ENCODE results near the gene HDLBP. TPM values are rescaled to one million over a fixed set of nuclear protein-coding genes. Genes with fewer than 3 reads are reported as not detected.
A peak's percentile ranks its signal among the peaks of the same experiment; 100 is the strongest.

The HDLBP gene
- total and polyA plus RNA-seq, 2 experiments from 2014 or later, result 613 to 711 TPM

GRCh38 chr2:241219856-241220356 lies 95.6 kb downstream of the HDLBP start:
- H3K4me2 ChIP-seq (ENCODE audit: unreplicated experiment), result peak overlapping the region; percentile 73
- no peaks in the 10 kb centered on the region for H4K20me1 ChIP-seq (ENCODE audit: insufficient read depth)
- H3K4me1 ChIP-seq (ENCODE audit: insufficient read depth), result peaks cover 30% of the 10 kb centered on the region
- peaks cover 32% of the 10 kb centered on the region for H3F3A ChIP-seq (ENCODE audit: insufficient read depth)
- no peak overlapping the region for H2AFZ ChIP-seq
- H3K79me2 ChIP-seq (ENCODE audit: insufficient read depth), result no peaks in the 10 kb centered on the region
- TF ChIP-seq EZH2 (IDR thresholded peaks at IDR 0.05; ENCODE audit: insufficient read depth, poor library complexity, severe bottlenecking), result no peak
- no peak for TF ChIP-seq EZH2phosphoT487 (IDR thresholded peaks at IDR 0.05; ENCODE audit: insufficient read depth, low read depth)
- H3K27ac ChIP-seq, result no peak overlapping the region
- no peak overlapping the region for H3K9ac ChIP-seq
- whole genome bisulfite sequencing, 2 experiments (ENCODE audit: low coverage in 1 of 2, low lambda C conversion rate in 2 of 2, missing lambda C conversion rate in 2 of 2), result 85 to 88% methylated on average over 6 of the region's 6 CpGs
- DNase-seq, result peak; percentile 51
- no peaks in the 10 kb centered on the region for H3K9me3 ChIP-seq (ENCODE audit: low read depth)
- in situ Hi-C loops (cut with MboI), result no loop called here
- H3K4me3 ChIP-seq, result no peak overlapping the region; the same call in 1 of the 2 replicates
- no peaks in the 10 kb centered on the region for H3K9me2 ChIP-seq (ENCODE audit: insufficient read depth)
- H3K36me3 ChIP-seq (ENCODE audit: low read depth), result no peaks in the 10 kb centered on the region
- H3K27me3 ChIP-seq (replicated peaks; ENCODE audit: insufficient read depth), result 0 out of 2 replicates have a peak, but pooled peaks cover under 1% of the 10 kb centered on the region

- no peak overlapping the region for H3K27ac ChIP-seq
- TF ChIP-seq EZH2 (IDR thresholded peaks at IDR 0.05; ENCODE audit: insufficient read depth, poor library complexity, severe bottlenecking), result no peak
- no peak for TF ChIP-seq EZH2phosphoT487 (IDR thresholded peaks at IDR 0.05; ENCODE audit: insufficient read depth, low read depth)
- peaks cover 28% of the 10 kb centered on the region for H3F3A ChIP-seq (ENCODE audit: insufficient read depth)
- no peaks in the 10 kb centered on the region for H4K20me1 ChIP-seq (ENCODE audit: insufficient read depth)
- H3K4me2 ChIP-seq (ENCODE audit: unreplicated experiment), result peak overlapping the region; percentile 73
- no peaks in the 10 kb centered on the region for H3K9me3 ChIP-seq (ENCODE audit: low read depth)
- H3K9ac ChIP-seq, result peak overlapping the region; percentile 72
- H3K9me2 ChIP-seq (ENCODE audit: insufficient read depth), result no peaks in the 10 kb centered on the region
- WGBS, 2 experiments (ENCODE audit: low coverage in 1 of 2, low lambda C conversion rate in 2 of 2, missing lambda C conversion rate in 2 of 2), result 38 to 42% methylated on average over 4 of the region's 4 CpGs
- H3K79me2 ChIP-seq (ENCODE audit: insufficient read depth), result no peaks in the 10 kb centered on the region
- H3K4me3 ChIP-seq, result peak overlapping the region; percentile 77
- H2AFZ ChIP-seq, result peak overlapping the region; percentile 83
- H3K36me3 ChIP-seq (ENCODE audit: low read depth), result no peaks in the 10 kb centered on the region
- DNase-seq, result no peak
- in situ Hi-C loops (cut with MboI), result no loop called here
- H3K4me1 ChIP-seq (ENCODE audit: insufficient read depth), result peaks cover 21% of the 10 kb centered on the region
- H3K27me3 ChIP-seq (replicated peaks; ENCODE audit: insufficient read depth), result 0 out of 2 replicates have a peak, but pooled peaks cover 4% of the 10 kb centered on the region
Observed at GRCh38 chr2:241219030-241219382, 96.5 kb downstream of the HDLBP start.

- H3K4me3 ChIP-seq, result peak overlapping the region; percentile 77
- H3K27me3 ChIP-seq (replicated peaks; ENCODE audit: insufficient read depth), result peaks cover 9% of the 10 kb centered on the region; the same call in 1 of the 2 replicates
- H3K27ac ChIP-seq, result no peak overlapping the region
- no peaks in the 10 kb centered on the region for H3K9me3 ChIP-seq (ENCODE audit: low read depth)
- peak overlapping the region; percentile 72 for H3K9ac ChIP-seq
- H2AFZ ChIP-seq, result peak overlapping the region; percentile 83
- WGBS, 2 experiments (ENCODE audit: low coverage in 1 of 2, low lambda C conversion rate in 2 of 2, missing lambda C conversion rate in 2 of 2), result 2% methylated on average over 34 to 60 of the region's 83 CpGs
- H3K36me3 ChIP-seq (ENCODE audit: low read depth), result no peaks in the 10 kb centered on the region
- no peaks in the 10 kb centered on the region for H3K79me2 ChIP-seq (ENCODE audit: insufficient read depth)
- no peaks in the 10 kb centered on the region for H3K9me2 ChIP-seq (ENCODE audit: insufficient read depth)
- peak; percentile 70 for DNase-seq
- H3F3A ChIP-seq (ENCODE audit: insufficient read depth), result peaks cover 28% of the 10 kb centered on the region
- H3K4me2 ChIP-seq (ENCODE audit: unreplicated experiment), result peak overlapping the region; percentile 73
- in situ Hi-C loops (cut with MboI), result no loop called here
- TF ChIP-seq EZH2 (IDR thresholded peaks at IDR 0.05; ENCODE audit: insufficient read depth, poor library complexity, severe bottlenecking) (no peak), EZH2phosphoT487 (IDR thresholded peaks at IDR 0.05; ENCODE audit: insufficient read depth, low read depth) (no peak)
- H3K4me1 ChIP-seq (ENCODE audit: insufficient read depth), result peaks cover 16% of the 10 kb centered on the region
- no peaks in the 10 kb centered on the region for H4K20me1 ChIP-seq (ENCODE audit: insufficient read depth)
Observed at GRCh38 chr2:241218131-241219029, 97.1 kb downstream of the HDLBP start.

- peak overlapping the region; percentile 77 for H2AFZ ChIP-seq
- H3K4me2 ChIP-seq (ENCODE audit: unreplicated experiment), result peak overlapping the region; percentile 62
- peak overlapping the region; percentile 67 for H3K4me3 ChIP-seq
- peaks cover 17% of the 10 kb centered on the region for H3K27me3 ChIP-seq (replicated peaks; ENCODE audit: insufficient read depth)
- no peaks in the 10 kb centered on the region for H3K9me3 ChIP-seq (ENCODE audit: low read depth)
- no peaks in the 10 kb centered on the region for H3K79me2 ChIP-seq (ENCODE audit: insufficient read depth)
- peak overlapping the region; percentile 75 for H3K27ac ChIP-seq
- no peaks in the 10 kb centered on the region for H3K36me3 ChIP-seq (ENCODE audit: low read depth)
- peaks cover 16% of the 10 kb centered on the region for H3K4me1 ChIP-seq (ENCODE audit: insufficient read depth)
- in situ Hi-C loops (cut with MboI), result no loop called here
- H3F3A ChIP-seq (ENCODE audit: insufficient read depth), result peaks cover 20% of the 10 kb centered on the region
- H3K9me2 ChIP-seq (ENCODE audit: insufficient read depth), result no peaks in the 10 kb centered on the region
- peak overlapping the region; percentile 80 for H3K9ac ChIP-seq
- peak; percentile 88 for DNase-seq
- 4% methylated on average over 56 to 64 of the region's 77 CpGs for WGBS, 2 experiments (ENCODE audit: low coverage in 1 of 2, low lambda C conversion rate in 2 of 2, missing lambda C conversion rate in 2 of 2)
- TF ChIP-seq EZH2phosphoT487 (IDR thresholded peaks at IDR 0.05; ENCODE audit: insufficient read depth, low read depth) (no peak), EZH2 (IDR thresholded peaks at IDR 0.05; ENCODE audit: insufficient read depth, poor library complexity, severe bottlenecking) (no peak)
- no peaks in the 10 kb centered on the region for H4K20me1 ChIP-seq (ENCODE audit: insufficient read depth)
Observed at GRCh38 chr2:241217320-241218031, 98.0 kb downstream of the HDLBP start.
